AG09309 (cell line): Measurements from ENCODE around the gene SPPL2C.
A peak's percentile ranks its signal among the peaks of the same experiment; 100 is the strongest.
"Not testable (repeated sequence)": the region's sequence is repeated elsewhere in the genome, so short reads cannot be mapped to it uniquely, and the experiment has no call there.

Experiments
- DNase-seq: peaks from one replicate; pipeline ENCODE4 v3.0.0-alpha.2; 2010; ENCODE audit warnings: low read depth
- H3K4me3 ChIP-seq: 2 replicates; pipeline ENCODE4 v1.5.1; 2011; ENCODE audit warnings: mild to moderate bottlenecking, low read depth, low read length, moderate library complexity; ENCODE audit not compliant: control insufficient read depth
- TF ChIP-seq, protein P1 (sequence below): IDR thresholded peaks from 2 replicates; pipeline ENCODE4 v1.5.1; 2011; ENCODE audit warnings: mild to moderate bottlenecking, low read depth, low read length, inconsistent platforms; ENCODE audit not compliant: insufficient read depth, control insufficient read depth; ENCODE audit errors: missing control alignments

SPPL2C gene

DNA sequence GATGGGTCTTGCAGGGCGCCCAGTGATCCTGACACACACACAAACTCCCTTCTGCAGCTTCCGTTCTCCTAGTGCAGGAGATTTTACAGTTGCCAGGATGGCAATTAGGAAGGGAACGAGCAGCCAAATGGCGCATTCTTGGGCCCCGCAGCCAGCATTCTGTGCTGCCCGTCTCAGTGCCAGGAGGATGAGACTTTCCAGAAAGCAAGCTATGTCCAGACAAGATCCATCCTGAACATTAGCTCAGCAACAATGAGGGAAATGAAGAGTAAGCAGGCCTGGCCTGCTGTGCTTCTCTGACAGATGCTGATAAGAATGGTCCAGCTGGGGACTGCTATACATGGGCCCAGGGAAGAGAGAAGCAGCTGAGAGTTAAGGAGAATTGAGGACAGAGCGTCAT lies 16.5 kb downstream of the SPPL2C start:
- TF ChIP-seq, protein P1, sequence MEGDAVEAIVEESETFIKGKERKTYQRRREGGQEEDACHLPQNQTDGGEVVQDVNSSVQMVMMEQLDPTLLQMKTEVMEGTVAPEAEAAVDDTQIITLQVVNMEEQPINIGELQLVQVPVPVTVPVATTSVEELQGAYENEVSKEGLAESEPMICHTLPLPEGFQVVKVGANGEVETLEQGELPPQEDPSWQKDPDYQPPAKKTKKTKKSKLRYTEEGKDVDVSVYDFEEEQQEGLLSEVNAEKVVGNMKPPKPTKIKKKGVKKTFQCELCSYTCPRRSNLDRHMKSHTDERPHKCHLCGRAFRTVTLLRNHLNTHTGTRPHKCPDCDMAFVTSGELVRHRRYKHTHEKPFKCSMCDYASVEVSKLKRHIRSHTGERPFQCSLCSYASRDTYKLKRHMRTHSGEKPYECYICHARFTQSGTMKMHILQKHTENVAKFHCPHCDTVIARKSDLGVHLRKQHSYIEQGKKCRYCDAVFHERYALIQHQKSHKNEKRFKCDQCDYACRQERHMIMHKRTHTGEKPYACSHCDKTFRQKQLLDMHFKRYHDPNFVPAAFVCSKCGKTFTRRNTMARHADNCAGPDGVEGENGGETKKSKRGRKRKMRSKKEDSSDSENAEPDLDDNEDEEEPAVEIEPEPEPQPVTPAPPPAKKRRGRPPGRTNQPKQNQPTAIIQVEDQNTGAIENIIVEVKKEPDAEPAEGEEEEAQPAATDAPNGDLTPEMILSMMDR: no peak
- no peak for DNase-seq
- no peak overlapping the region for H3K4me3 ChIP-seq

DNA sequence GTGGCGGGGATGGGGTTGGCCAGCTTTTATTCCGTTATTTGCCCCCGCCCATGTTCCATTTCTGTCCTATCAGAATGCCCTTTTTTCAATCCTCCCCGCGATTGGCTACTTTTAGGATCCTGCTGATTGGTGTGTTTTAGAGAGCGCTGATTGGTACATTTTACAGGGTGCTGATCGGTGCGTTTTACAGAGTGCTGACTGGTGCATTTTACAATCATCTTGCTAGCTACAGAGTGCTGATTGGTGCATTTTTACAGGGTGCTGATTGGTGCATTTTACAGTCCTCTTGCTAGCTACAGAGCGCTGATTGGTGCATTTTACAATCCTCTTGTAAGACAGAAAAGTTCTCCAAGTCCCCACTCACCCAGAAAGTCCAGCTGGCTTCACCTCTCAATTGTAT lies 17.4 kb downstream of the SPPL2C start:
- DNase-seq, H3K4me3 ChIP-seq: not testable (repeated sequence)

DNA sequence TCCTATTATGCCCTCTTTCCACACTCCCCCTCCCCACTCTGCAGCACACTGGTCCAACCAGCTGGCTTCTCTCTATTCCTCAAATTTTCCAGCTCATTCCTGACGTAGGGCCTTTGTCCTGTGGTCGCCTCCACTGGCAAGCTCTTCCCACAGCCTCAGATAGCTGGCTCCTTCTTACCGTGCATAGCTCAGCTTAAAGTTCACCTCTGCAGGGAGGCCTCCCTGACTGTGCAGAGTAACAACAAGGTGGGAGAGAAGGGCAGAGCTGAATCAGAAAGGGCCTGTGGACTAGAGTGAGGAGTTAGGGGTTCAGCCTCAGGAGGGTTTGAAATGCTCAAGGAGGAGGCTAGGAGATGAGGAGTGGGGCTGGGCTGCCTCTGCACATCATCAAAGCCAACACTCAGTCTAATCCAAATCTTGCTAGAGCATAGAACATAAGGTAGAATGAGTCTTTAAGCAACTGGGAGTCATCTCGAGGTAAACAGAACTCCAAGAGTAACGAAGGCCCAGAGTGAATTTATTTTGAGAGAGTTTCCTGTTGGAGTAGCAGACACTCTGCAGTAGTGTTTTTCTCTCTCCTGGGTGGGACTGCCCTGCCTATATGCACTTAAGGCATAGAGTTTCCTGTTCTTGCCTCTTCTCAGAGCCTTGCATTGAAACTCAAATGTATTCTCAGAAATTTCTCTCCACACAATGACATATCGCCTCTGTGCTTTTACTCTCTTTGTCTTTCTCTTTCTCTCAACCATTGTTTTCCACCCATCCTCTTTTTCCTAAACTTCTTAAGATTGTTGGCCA lies 19.4 kb downstream of the SPPL2C start:
- no peak for DNase-seq
- no peak overlapping the region for H3K4me3 ChIP-seq
- TF ChIP-seq, protein P1: no peak

DNA sequence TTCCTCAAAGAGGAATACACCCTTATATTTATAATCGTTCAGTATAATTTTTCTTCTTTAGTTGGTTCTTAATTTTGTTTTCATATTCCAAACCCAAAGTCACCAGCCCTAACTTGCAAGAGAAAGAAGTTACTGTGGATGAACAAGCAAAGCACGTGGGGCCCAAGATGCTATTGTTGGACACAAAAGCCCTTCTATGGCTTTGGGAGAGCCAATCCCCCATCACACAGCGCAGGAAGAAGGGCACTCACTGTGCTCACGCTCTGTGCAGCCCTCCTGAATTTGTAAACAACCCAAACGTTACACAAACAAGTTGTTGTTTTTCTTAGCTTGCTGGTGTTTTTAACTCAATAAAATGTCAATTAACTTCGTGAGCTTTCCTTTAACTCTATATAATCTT lies 22.5 kb downstream of the SPPL2C start:
- H3K4me3 ChIP-seq: no peak overlapping the region
- DNase-seq: no peak
- TF ChIP-seq, protein P1: no peak

- DNase-seq: no peak
- TF ChIP-seq, protein P1: no peak
- no peak overlapping the region for H3K4me3 ChIP-seq
Observed at GRCh38 chr17:45867702-45868101, 23.0 kb downstream of the SPPL2C start.

DNA sequence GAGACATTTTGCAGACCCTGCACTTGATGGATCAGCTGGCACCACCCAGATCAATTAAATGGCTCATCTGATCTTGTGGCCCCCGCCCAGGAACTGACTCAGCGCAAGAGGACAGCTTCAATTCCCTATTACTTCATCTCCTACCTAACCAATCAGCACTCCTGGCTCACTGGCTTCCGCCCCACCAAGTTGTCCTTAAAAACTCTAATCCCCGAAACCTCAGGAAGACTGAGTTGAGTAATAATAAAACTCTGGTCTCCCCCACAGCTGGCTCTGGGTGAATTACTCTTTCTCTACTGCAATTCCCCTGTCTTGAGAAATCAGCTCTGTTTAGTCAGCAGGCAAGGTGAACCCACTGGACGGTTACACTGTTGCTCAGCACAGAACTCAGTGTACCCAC lies 23.6 kb downstream of the SPPL2C start:
- no peak overlapping the region for H3K4me3 ChIP-seq
- peak; percentile 27 for DNase-seq
- TF ChIP-seq, protein P1: no peak

GRCh38 chr17:45869676-45870341 lies 25.1 kb downstream of the SPPL2C start:
- no peak for DNase-seq
- H3K4me3 ChIP-seq: no peak overlapping the region
- TF ChIP-seq, protein P1: no peak
